GM12873 (cell line): ENCODE measurements around the gene CBFA2T3.

Experiments used
- CTCF ChIP-seq: IDR thresholded peaks from 2 replicates; pipeline ENCODE4 v1.5.1; 2012; ENCODE audit warnings: low read depth, mild to moderate bottlenecking, moderate library complexity, low read length, control low read depth; ENCODE audit not compliant: insufficient read depth; ENCODE audit errors: missing control alignments

The CBFA2T3 gene

DNA sequence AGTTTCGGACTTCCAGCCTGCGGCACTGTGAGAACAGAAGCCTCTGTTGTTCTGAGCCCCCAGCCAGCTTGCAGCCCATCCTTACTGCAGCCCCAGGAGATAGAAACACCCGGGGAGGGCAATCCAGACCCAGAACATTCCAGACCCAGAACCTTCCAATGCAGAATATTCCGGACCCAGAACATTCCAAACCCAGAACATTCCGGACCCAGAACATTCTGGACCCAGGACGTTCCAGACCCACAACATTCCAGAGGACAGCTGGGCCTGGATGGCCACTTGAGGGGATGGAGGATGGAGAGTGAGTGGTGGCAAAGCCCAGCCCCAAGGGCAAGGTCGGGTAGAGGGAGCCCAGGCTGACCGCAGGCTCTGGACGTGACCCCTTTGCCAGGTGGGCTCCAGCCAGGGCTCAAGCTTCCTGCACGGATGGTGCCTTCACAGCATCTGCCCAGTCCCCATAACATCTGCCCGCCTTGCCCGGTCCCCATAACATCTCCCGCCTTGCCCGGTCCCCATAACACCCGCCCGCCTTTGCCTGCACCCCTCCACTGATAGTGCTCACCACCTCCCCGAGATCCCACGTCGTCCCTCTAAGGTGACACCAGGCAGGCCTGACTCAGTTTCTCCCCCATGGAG is 3.5 kb downstream of the CBFA2T3 start:
- no peak for TF ChIP-seq CTCF

DNA sequence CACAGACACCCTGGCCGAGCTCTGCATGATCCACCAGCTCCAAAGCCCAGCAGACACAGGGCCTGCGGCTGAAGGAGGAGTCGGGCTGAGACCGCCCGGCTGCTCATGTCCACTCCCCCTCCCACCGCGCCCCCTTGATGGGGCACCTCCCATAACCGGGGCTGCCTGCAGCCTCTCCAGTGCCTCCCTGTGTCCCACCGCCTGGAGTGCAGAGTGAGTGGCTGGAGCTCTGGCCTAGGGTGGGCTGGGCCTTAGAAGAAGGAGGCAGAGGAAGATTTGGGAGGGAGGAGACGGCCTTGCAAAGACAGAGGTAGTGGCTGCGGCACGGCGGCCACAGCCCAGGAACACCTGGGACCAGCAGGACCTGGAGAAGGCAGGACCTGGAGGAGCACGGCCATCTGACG is 4.0 kb downstream of the CBFA2T3 start:
- TF ChIP-seq CTCF, result no peak

DNA sequence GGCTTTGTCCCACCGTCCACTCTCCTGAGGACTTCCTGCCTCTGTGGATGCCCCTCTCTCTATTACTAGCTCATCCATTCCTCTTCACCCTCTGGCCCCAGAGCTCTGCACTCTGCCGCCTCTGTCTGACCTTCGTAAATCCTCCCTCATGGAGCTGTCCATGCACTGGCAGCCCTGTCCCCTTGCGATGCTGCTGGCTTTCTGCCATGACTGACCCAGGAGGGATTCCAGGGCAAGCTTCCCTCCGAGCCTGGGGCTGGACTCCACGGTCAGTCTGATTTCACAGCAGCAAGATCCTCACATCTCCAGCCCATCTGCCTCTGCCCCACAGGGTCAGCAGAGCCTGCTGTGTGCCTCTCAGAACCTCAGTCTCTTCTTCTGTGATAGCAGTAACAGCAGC is 4.7 kb downstream of the CBFA2T3 start:
- TF ChIP-seq CTCF, result no peak

- TF ChIP-seq CTCF, result no peak
Observed at GRCh38 chr16:88971371-88972097, 5.5 kb downstream of the CBFA2T3 start.

- TF ChIP-seq CTCF, result no peak
Observed at GRCh38 chr16:88970539-88971065, 6.4 kb downstream of the CBFA2T3 start.

- no peak for TF ChIP-seq CTCF
Observed at GRCh38 chr16:88970050-88970449, 7.0 kb downstream of the CBFA2T3 start.

GRCh38 chr16:88969361-88969831 is 7.6 kb downstream of the CBFA2T3 start:
- TF ChIP-seq CTCF, result no peak
